Common myeloid progenitor, CD34-positive (primary cell): ENCODE data around the gene ZNF778.

Experiments used
- CTCF ChIA-PET: fragments of 350-600 bp; sonication (Branson Sonifier 250); formaldehyde crosslinking; loops from one replicate; lab custom pipeline; 2021; ENCODE audit warnings: antibody characterized with exemption; lab: Charles Lee
- POLR2A ChIA-PET: fragments of 350-600 bp; sonication (Branson Sonifier 250); formaldehyde crosslinking; loops from one replicate; lab custom pipeline; 2021; ENCODE audit warnings: antibody characterized with exemption; lab: Charles Lee
- DNase-seq, 3 donors: peaks; one replicate each; pipeline versions ENCODE4 v3.0.0 to v3.0.0-alpha.2; 2013
- H3K27ac ChIP-seq, 2 experiments: 1 replicate in 1 of 2; 2 replicates in 1 of 2; pipeline ENCODE4 v1.7.0; 2013; ENCODE audit warnings: inconsistent platforms in 2 of 2, low read length in 2 of 2, mild to moderate bottlenecking in 2 of 2, low read depth in 1 of 2, moderate library complexity in 1 of 2; ENCODE audit not compliant: severe bottlenecking in 2 of 2, insufficient read depth in 1 of 2, poor library complexity in 1 of 2
- H3K27me3 ChIP-seq, 5 experiments: replicated peaks in 2 of 5; 1 replicate in 3 of 5; 2 replicates in 2 of 5; pipeline versions ENCODE4 v1.6.1 to v1.7.0; 2013; ENCODE audit warnings: low read length in 4 of 5, mild to moderate bottlenecking in 2 of 5, moderate library complexity in 2 of 5, inconsistent platforms in 1 of 5; ENCODE audit not compliant: insufficient read depth in 5 of 5, control insufficient read depth in 4 of 5
- H3K36me3 ChIP-seq, 4 experiments: 1 replicate in 2 of 4; 2 replicates in 2 of 4; pipeline versions ENCODE4 v1.6.1 to v1.7.0; 2013; ENCODE audit warnings: low read length in 3 of 4, control low read depth in 1 of 4, mild to moderate bottlenecking in 1 of 4; ENCODE audit not compliant: control insufficient read depth in 4 of 4, insufficient read depth in 4 of 4
- H3K4me1 ChIP-seq, 4 experiments: 1 replicate in 3 of 4; 2 replicates in 1 of 4; pipeline versions ENCODE4 v1.6.1 to v1.7.1; 2013; ENCODE audit warnings: low read length in 3 of 4, mild to moderate bottlenecking in 3 of 4, control low read depth in 1 of 4, inconsistent platforms in 1 of 4, moderate library complexity in 1 of 4; ENCODE audit not compliant: control insufficient read depth in 4 of 4, insufficient read depth in 4 of 4; ENCODE audit errors: control extremely low read depth in 1 of 4
- H3K4me3 ChIP-seq, 7 experiments: 1 replicate in 4 of 7; 2 replicates in 3 of 7; pipeline versions ENCODE4 v1.5.1 to v1.7.0; 2013; ENCODE audit warnings: mild to moderate bottlenecking in 7 of 7, low read length in 6 of 7, moderate library complexity in 6 of 7, inconsistent platforms in 2 of 7, low read depth in 2 of 7, control low read depth in 1 of 7; ENCODE audit not compliant: insufficient read depth in 4 of 7, control insufficient read depth in 1 of 7; ENCODE audit errors: extremely low read depth in 1 of 7
- H3K9me3 ChIP-seq, 5 experiments: 1 replicate in 4 of 5; 2 replicates in 1 of 5; pipeline versions ENCODE4 v1.6.1 to v1.7.1; 2013; ENCODE audit warnings: low read length in 4 of 5, mild to moderate bottlenecking in 2 of 5, inconsistent platforms in 1 of 5, low read depth in 1 of 5, moderate library complexity in 1 of 5; ENCODE audit not compliant: control insufficient read depth in 4 of 5, insufficient read depth in 2 of 5; ENCODE audit errors: control extremely low read depth in 1 of 5
- WGBS: methylation state at CpG from one replicate; pipeline ENCODE4 v1.1.5; 2013; ENCODE audit not compliant: insufficient coverage; 5-methylcytosine and 5-hydroxymethylcytosine counted together

Gene ZNF778

DNA sequence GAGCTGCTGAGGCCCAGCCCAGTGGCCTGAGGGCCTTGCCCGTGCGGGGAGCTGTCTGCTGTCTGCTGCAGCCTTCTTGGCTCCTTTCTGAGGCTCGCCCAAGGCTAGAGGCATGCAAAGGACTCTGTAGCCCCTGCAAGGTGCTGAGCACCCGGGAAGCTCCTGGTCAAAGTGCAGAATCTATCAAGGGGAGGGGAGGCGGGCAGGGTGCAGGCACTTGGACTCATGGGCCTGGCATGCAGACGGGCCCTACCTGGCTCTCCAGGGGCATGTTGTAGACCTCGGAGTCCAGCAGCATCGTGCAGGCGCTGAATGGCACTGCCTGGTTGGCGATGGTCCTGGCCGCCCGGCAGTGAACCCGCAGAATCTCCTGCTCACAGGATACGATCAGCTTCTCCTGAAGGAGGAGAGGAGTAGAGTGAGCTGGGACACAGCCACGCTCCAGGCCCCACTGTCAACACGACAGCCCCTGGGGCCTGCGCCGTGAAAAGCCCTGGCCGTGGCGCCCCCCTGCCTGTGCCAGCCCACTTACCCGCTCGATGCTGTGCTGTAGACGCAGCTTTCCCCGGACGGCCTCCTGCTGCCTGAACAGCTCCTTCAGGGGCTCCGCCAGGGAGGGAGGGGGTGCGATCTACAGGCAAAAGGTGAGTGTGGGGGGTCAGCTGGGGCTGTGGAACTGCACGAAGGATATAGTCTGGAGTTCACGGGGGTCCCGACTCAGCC, 57.2 kb downstream of the ZNF778 start:
- H3K4me1 ChIP-seq = no peaks in the 10 kb centered on the region
- no peak for DNase-seq
- H3K27me3 ChIP-seq = no peaks in the 10 kb centered on the region
- H3K9me3 ChIP-seq = no peaks in the 10 kb centered on the region
- peaks cover 11 to 84% (median 59%) of the 10 kb centered on the region in 4 experiments for H3K36me3 ChIP-seq
- no peak overlapping the region for H3K4me3 ChIP-seq
- WGBS = 96% methylated on average over 22 of the region's 30 CpGs
- no peak overlapping the region for H3K27ac ChIP-seq
- POLR2A ChIA-PET = no interaction called here
- CTCF ChIA-PET = interaction anchor here (0.9 to 1.9 kb wide), 3 partner anchors 14 to 18 kb away, joined by 3 to 4 read pairs (median 4); no protein-coding TSS in a partner anchor

DNA sequence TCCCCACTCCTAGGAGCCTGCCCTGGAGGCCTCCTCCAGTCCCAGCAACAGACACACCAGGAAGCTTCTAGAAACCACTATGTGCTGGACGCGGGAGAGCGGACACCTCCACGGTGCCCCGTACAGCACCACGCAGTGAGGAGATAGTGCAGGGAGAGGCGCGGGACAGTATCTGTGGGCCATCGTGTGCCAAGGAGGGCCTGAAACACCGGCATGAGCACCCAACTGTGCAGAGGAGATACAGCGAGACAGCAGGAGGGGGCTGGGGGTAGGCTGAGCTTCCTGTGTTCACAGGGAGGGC, 57.7 kb downstream of the ZNF778 start:
- H3K9me3 ChIP-seq = no peaks in the 10 kb centered on the region
- H3K4me1 ChIP-seq = no peaks in the 10 kb centered on the region
- no peak for DNase-seq
- H3K4me3 ChIP-seq = no peak overlapping the region
- ChIA-PET CTCF (interaction anchor here (0.9 to 1.9 kb wide), 3 partner anchors 13 to 18 kb away, joined by 3 to 4 read pairs (median 4); no protein-coding TSS in a partner anchor), POLR2A (no interaction called here)
- 99% methylated on average over 9 of the region's 11 CpGs for WGBS
- no peaks in the 10 kb centered on the region for H3K27me3 ChIP-seq
- H3K36me3 ChIP-seq = peaks cover 8 to 84% (median 58%) of the 10 kb centered on the region in 4 experiments
- H3K27ac ChIP-seq = no peak overlapping the region

DNA sequence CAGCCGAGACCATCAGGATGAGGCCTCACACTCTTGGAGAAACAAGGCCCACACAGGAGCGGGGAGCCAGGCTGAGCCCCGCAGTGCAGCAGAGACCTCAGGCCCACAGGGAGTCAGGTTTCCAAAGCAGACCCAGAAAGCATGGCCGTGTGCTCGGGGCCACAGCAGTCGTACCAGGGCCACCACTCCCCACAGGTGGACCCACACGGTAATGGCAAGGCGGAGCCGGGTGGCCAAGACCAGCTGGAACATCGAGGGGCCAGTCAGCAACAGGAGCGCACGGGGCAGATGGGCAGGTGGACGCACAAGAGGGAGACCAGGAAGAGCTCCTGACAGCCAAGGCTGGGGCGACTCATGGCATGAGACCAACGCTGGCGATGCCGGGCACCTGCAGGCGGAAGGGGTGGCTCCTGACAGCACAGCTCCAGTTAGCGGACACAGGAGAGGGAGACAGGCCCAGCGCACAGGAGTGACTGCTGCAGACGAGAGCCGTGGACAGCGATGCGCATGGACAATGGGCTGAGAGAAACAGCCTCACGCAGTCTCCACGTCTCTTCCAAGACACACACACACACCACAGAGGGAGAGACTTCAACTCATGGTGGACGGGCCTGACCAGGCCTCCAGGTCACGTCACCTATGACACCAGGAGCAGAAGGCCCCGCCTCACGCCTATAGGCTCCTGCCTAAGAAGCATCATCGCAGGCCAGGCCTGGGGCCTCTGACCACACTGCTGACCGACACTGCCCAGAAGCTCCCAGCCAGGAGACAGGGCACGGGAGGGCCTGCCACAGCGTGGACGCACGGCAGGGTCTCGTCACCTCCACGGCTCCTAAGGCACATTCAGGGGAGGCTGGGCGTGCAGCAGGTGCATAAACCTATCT, 58.6 kb downstream of the ZNF778 start:
- Histone ChIP-seq H3K36me3 (peaks cover 8 to 84% (median 60%) of the 10 kb centered on the region in 4 experiments), H3K9me3 (no peaks in the 10 kb centered on the region), H3K4me1 (no peaks in the 10 kb centered on the region), H3K4me3 (no peak overlapping the region), H3K27me3 (no peaks in the 10 kb centered on the region), H3K27ac (no peak overlapping the region)
- ChIA-PET POLR2A (no interaction called here), CTCF (interaction anchor here (0.6 to 1.9 kb wide), 3 partner anchors 10 to 17 kb away, joined by 3 to 4 read pairs (median 3); no protein-coding TSS in a partner anchor)
- 98% methylated on average over 32 of the region's 39 CpGs for WGBS
- no peak for DNase-seq

DNA sequence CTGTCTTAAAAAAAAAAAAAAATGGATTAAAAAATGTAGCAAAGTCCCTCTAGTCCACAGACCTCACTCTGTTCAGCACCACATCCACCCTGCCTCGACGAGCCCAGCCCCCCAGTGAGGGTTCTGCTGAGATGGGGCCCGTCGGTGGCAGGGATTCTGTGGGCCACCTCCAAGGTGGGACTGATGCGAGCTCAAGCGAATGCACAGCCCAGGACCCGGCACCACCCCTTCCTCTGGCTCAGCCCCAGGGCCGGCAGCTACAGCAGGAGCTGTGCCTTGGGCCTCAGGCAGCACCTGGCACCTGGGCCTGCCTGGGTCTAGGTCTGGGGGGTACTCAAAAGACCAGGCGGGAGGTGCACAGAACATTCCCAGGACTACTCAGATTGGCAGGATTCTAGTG, 59.5 kb downstream of the ZNF778 start:
- Histone ChIP-seq H3K9me3 (no peaks in the 10 kb centered on the region), H3K36me3 (peaks cover 9 to 85% (median 64%) of the 10 kb centered on the region in 4 experiments), H3K4me1 (no peaks in the 10 kb centered on the region), H3K4me3 (no peak overlapping the region), H3K27me3 (no peaks in the 10 kb centered on the region), H3K27ac (no peak overlapping the region)
- no peak for DNase-seq
- WGBS = 100% methylated on average over 4 of the region's 9 CpGs
- ChIA-PET POLR2A (no interaction called here), CTCF (interaction anchor here (0.6 to 1.0 kb wide), 3 partner anchors 9 to 31 kb away, joined by 3 to 4 read pairs (median 3); no protein-coding TSS in a partner anchor)

DNA sequence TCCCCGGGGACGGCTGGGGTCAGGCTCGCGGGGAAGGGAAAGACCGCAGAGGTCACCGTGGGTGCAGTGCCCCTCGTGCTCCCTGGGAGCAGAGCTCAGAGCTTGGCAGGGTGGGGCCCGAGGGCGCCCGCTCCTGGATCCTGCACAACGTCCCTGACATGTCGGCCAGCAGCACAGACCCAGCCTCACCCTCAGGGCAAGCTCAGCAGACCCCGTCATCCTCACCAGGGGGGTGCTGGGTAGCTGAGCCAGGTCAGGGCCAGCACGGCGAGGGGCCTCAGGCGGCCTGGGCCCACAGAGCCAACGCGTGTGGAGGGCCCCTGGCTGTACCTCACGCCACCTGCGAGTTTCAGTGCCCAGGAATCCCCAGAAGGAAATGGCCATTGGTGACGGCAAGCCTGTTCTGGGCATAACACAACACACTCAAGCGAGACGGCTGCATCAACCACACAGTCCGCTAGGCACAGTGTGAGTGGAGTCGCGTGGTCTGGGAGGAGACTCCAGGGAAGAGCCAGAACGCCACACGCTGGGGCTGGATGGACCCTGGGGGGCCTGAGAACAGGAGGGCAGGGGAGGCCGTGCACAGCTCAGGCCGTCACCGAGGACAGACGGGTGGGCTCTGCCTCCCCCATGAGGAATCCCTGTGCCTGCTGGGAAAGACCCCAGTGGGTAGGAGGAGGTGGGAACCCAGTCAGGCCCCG, 60.3 kb downstream of the ZNF778 start:
- WGBS = 90% methylated on average over 27 of the region's 33 CpGs
- no peaks in the 10 kb centered on the region for H3K9me3 ChIP-seq
- POLR2A ChIA-PET = no interaction called here
- CTCF ChIA-PET = interaction anchor here (0.9 to 5.7 kb wide), 3 partner anchors 13 to 32 kb away, joined by 3 to 40 read pairs (median 4); no protein-coding TSS in a partner anchor
- H3K4me3 ChIP-seq = no peak overlapping the region
- no peaks in the 10 kb centered on the region for H3K27me3 ChIP-seq
- DNase-seq = no peak
- H3K36me3 ChIP-seq = peaks cover 9 to 86% (median 66%) of the 10 kb centered on the region in 4 experiments
- H3K27ac ChIP-seq = no peak overlapping the region
- no peaks in the 10 kb centered on the region for H3K4me1 ChIP-seq

DNA sequence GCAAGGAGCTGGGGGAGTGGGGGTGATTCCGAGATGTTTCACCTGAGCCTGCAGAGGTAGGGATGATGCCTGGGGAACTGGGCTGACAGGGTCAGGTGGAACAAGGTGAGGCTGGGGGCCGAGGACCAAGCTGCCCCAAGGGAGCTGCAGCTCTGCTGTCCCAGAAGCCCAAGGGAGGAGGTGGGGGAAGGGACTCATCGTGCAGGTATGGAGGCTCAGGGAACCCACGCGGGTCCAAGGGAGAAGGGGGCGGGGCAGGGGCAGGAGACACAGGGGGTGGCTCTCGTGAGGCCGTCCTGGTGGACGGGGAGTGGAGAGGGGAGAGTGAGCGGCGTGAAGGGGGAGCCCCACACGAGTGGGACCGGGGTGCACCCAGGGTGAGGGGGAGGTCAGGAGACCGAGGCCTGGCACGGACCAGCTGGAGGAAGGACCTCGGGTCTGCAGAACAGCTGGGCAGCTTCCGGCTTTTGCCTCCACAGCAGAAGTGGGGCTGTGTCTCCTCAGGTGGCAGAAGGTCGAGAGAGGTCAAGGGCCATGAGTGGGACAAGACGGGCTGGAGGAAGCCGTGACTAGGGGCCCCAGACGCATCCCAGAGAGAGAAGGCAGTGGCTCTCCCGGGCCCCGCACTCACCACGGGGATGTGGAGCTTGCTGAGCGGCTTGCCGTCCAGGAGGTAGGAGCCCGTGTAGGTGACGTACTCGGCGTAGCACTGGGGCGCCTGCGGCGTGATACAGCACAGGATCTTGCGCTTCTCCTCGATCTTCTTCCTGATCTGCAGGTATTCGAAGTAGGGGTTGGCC, 61.1 kb downstream of the ZNF778 start:
- CTCF ChIA-PET = interaction anchor here (5.7 kb wide), 1 partner anchor 13 kb away, joined by 40 read pairs; no protein-coding TSS in a partner anchor
- POLR2A ChIA-PET = no interaction called here
- Histone ChIP-seq H3K4me1 (no peaks in the 10 kb centered on the region), H3K36me3 (peaks cover 10 to 90% (median 68%) of the 10 kb centered on the region in 4 experiments), H3K27me3 (no peaks in the 10 kb centered on the region), H3K9me3 (no peaks in the 10 kb centered on the region), H3K27ac (no peak overlapping the region), H3K4me3 (no peak overlapping the region)
- no peak for DNase-seq
- WGBS = 97% methylated on average over 27 of the region's 36 CpGs
